GM12891 (cell line): Measurements from ENCODE around the gene BTF3.

ENCODE experiments used
- POLR2A ChIP-seq: IDR thresholded peaks from 2 replicates; pipeline ENCODE4 v1.6.1; 2011; ENCODE audit warnings: low read depth, low read length, control low read depth
- TAF1 ChIP-seq: IDR thresholded peaks from 2 replicates; pipeline ENCODE4 v1.6.1; 2011; ENCODE audit warnings: low read depth, low read length, control low read depth

DNA sequence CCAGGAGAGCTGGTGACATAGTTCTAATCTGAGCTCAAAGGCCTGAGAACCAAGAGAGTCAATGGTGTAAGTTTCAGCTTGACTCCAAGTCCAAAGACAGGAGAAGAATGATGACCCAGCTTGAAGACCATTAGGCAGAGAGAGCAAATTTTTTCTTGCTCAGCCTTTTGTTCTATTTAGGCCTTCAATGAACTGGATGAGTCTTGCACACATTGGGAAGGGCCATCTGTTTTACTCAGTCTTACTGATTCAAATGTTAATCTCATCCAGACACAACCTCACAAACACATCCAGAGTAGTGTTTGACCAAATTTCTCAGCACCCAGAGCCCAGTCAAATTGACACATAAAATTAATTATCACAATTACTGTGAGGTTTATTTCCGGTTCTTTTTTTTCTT lies 7.1 kb upstream of the BTF3 start:
- no peak for TF ChIP-seq POLR2A
- no peak for TF ChIP-seq TAF1
